Jurkat, Clone E6-1 (cell line): ENCODE measurements around the gene TNRC18.
"Not testable (repeated sequence)": the region's sequence is repeated elsewhere in the genome, so short reads cannot be mapped to it uniquely, and the experiment has no call there.

Experiments used
- DNase-seq: peaks from one replicate; pipeline ENCODE4 v3.0.0-alpha.2; 2011; ENCODE audit warnings: low read depth, low spot score
- H3K4me3 ChIP-seq: 2 replicates; pipeline ENCODE4 v1.5.1; 2011; ENCODE audit warnings: mild to moderate bottlenecking, low read length, control low read depth, moderate library complexity

The TNRC18 gene

GRCh38 chr7:5312276-5313070, 111.2 kb downstream of the TNRC18 start:
- DNase-seq, H3K4me3 ChIP-seq: not testable (repeated sequence)

DNA sequence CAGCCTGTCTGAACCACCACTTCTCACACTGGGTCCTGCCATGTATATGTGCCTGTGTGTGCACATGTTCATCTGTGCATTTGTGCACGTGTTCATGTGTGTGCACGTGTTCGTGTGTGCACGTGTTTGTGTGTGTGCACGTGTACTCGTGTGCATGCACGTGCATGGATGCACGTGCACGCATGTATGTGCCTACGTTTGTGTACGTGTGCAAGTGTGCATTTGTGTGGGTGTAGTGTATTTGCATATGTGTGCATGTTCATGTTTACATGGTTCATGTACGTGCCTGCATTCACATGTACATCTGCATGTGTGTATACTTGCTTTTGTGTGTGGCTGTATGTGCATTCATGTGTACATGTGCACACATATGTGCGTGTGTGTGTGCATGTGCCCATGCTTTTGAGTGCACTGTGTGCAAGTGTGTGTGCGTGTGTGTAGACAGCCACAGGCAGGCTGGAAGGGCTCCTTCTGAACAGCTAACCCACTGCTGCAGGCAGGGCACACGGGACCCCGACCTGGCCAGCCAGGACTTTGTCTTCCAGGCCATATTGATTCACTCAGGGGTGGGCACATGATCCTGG, 112.7 kb downstream of the TNRC18 start:
- DNase-seq = no peak
- no peak overlapping the region for H3K4me3 ChIP-seq

DNA sequence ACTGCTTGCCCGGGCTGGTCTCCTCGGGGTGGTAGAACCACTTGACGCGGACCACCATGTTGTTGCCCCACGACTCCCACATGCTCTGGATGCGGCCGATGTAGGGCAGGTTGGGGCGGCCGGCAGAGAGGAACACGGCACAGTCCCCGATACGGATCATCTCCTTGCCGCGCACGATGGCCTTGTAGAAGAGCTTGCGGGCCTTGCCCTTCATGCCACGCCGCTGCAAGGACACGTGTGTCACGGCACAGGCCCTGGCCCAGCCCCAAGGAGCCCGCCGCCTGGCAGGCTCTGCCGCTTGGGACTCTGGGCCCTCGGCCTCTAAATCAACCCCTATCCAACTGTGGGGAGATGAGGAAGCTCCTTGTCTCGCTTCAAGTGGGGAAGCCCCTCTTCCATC, 114.5 kb downstream of the TNRC18 start:
- H3K4me3 ChIP-seq = no peak overlapping the region
- no peak for DNase-seq

- not testable (repeated sequence) for H3K4me3 ChIP-seq
Observed at GRCh38 chr7:5307221-5308142, 116.2 kb downstream of the TNRC18 start.

DNA sequence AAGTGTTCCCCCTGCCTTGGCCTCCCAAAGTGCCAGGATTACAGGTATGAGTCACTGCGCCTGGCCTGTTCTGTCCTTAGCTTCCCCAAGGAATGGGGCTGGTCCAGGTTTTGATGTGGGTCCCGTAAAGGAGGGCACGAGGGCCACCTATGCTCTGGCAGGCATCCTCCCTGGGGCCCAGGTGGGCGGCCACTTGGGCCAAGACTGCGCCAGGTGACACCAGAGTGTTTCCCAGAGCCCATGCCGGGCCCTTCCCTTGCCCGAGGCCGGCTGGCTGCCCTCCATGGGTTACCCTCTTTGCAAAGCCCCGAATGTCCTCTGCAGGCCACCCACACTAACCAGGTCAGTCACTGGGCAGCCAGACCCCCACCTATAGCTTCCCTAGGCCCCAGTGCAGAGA, 118.6 kb downstream of the TNRC18 start:
- not testable (repeated sequence) for H3K4me3 ChIP-seq, DNase-seq

More at GRCh38 chr7:5307221-5308142, 116.2 kb downstream of the TNRC18 start:
- not testable (repeated sequence) for DNase-seq

GRCh38 chr7:5303591-5304505, 119.8 kb downstream of the TNRC18 start:
- H3K4me3 ChIP-seq = no peak overlapping the region

GRCh38 chr7:5303061-5303460, 120.6 kb downstream of the TNRC18 start:
- no peak for DNase-seq
- H3K4me3 ChIP-seq = no peak overlapping the region

More at GRCh38 chr7:5303591-5304505, 119.8 kb downstream of the TNRC18 start:
- no peak for DNase-seq

- DNase-seq = no peak
Observed at GRCh38 chr7:5302577-5302976, 121.1 kb downstream of the TNRC18 start.

GRCh38 chr7:5300366-5300765, 123.3 kb downstream of the TNRC18 start:
- H3K4me3 ChIP-seq = no peak overlapping the region
- no peak for DNase-seq

More at GRCh38 chr7:5302577-5302976, 121.1 kb downstream of the TNRC18 start:
- H3K4me3 ChIP-seq = no peak overlapping the region

- H3K4me3 ChIP-seq = peak overlapping the region; percentile 59
- peak; percentile 88 for DNase-seq
Observed at GRCh38 chr7:5296611-5297226, 126.9 kb downstream of the TNRC18 start.

DNA sequence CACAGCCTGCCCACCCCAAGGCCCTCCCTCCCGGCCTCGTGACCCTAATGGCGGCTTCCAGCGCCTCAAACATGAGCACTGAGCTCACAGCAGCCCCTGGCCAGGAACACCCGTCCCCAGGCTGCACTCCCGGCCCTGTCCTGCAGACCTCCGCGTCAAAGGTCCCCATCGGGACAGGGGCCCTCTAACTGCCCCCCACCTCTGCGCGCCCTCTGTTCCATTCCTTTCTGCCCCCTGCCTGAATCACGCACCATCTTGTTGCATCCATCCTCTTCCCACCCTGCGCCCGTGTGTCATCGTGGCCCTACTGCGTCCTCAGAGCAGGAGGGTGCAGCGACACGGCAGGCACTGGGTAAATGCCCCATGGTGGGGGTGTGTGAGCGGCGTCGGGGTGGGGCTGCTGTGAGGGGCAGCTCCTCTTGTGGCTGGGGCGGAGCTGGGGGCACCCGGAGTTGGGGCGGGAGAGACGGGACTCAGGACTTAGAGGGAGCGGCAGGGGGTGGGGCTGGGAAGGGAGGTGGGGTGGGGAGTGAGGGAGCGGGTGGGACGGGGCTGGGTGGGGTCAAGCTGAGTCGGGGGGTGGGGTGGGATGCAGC, 127.5 kb downstream of the TNRC18 start:
- H3K4me3 ChIP-seq = no peak overlapping the region
- no peak for DNase-seq

GRCh38 chr7:5295039-5296014, 128.3 kb downstream of the TNRC18 start:
- no peak for DNase-seq
- H3K4me3 ChIP-seq = no peak overlapping the region

DNA sequence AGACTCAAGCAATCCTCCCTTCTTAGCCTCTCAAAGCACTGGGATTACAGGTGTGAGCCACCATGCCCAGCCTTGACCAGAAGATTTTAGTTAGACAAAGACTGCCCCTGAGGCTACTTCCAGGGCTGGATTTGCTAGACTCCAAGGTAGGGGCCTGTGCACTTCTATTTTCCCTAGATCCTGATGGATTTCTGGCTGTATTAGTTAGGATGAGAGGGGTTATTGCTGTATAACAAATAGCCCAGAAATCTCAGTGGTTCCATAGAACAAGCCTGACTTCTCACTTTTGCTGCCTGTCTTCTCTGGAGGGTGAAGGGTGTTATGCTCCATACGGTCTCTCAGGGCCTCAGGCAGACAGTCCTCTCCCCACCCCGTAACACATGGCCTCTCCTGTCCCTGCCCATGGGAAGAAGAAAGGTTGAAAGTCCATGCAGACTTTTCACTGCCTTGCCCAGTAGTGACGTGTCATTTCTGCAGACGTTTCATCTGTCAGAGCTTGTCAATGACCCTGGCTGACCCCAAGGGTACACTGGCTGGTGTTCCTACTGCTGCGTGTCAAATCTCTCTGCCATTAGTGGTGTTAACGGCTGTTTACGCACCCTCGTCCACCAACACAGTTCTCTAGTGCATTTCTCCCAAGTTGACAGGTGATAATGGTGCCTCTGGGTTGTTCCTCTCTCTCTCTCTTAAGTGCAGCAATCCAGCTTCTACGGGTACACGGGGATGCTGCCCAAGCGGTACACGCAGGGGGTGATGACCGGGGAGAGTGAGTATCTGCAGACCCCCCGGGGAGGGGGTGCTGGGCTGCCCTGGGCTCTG, 129.3 kb downstream of the TNRC18 start:
- no peak for DNase-seq
- no peak overlapping the region for H3K4me3 ChIP-seq

GRCh38 chr7:5291711-5292335, 131.8 kb downstream of the TNRC18 start:
- not testable (repeated sequence) for DNase-seq, H3K4me3 ChIP-seq

DNA sequence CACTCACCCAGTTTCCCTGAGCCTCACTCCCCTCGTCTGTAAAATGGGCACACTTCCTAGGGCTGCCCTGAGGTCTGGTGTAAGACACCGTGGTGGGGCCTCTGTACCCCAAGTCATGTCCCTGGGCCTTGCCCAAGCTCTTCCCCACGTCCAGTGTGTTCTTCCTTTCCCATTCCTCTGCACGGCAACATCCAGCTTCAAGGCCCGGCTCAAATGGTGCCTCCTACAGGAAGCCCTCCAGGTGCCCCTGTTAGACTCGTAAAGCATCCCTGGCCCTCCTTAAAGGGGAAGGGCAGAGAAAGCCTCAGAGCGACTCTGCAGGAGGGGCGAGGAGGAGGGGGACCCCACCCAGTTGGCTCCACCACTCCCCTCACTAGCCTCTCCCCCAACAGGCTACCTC, 132.3 kb downstream of the TNRC18 start:
- H3K4me3 ChIP-seq = no peak overlapping the region
- DNase-seq = no peak

DNA sequence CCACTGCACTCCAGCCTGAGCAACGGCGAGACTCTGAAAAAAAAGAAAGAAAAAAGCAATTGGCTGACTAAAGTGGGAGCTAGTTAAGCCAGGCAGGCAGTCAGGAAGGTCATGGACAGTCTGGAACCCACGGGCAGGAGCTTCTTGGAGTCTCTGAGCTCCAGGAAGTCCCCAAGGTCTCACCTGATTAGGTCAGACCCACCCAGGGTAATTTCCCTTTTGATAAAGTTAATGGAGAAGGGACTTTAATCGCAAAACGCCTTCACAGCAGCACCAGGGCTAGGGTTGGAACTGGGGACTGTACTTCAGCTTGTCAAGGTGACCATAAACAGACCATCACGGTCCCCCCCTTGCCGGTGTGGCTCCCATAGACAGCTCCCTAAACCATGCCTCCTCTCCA, 134.3 kb downstream of the TNRC18 start:
- DNase-seq = no peak
- H3K4me3 ChIP-seq = no peak overlapping the region
